Measurements from ENCODE around the gene GBA3. TPM values are rescaled to one million over a fixed set of nuclear protein-coding genes. Genes with fewer than 3 reads are reported as not detected.

The GBA3 gene
- total RNA-seq, 1 donor from 2014 or later, result 0.63 TPM

- H3K4me3 ChIP-seq (ENCODE audit: low read depth, low read length), result no peak overlapping the region
- no peak for TF ChIP-seq CTCF (conservative IDR thresholded peaks at IDR 0.05; ENCODE audit: low read depth, low read length)
- DNase-seq (ENCODE audit: low read depth), result no peak
These were observed 41.1 kb downstream of the GBA3 start for GRCh38 chr4:22733816-22734215.

GRCh38 chr4:22736912-22737311, 44.2 kb downstream of the GBA3 start:
- H3K4me3 ChIP-seq (ENCODE audit: low read depth, low read length), result no peak overlapping the region
- no peak for DNase-seq (ENCODE audit: low read depth)
- TF ChIP-seq CTCF (conservative IDR thresholded peaks at IDR 0.05; ENCODE audit: low read depth, low read length), result no peak

GRCh38 chr4:22739968-22740367, 47.2 kb downstream of the GBA3 start:
- DNase-seq (ENCODE audit: low read depth), result peak; percentile 98
- TF ChIP-seq CTCF (conservative IDR thresholded peaks at IDR 0.05; ENCODE audit: low read depth, low read length), result no peak

GRCh38 chr4:22741744-22742143, 49.0 kb downstream of the GBA3 start:
- H3K4me3 ChIP-seq (ENCODE audit: low read depth, low read length), result no peak overlapping the region
- no peak for TF ChIP-seq CTCF (conservative IDR thresholded peaks at IDR 0.05; ENCODE audit: low read depth, low read length)
- no peak for DNase-seq (ENCODE audit: low read depth)

More at GRCh38 chr4:22739968-22740367, 47.2 kb downstream of the GBA3 start:
- H3K4me3 ChIP-seq (ENCODE audit: low read depth, low read length), result no peak overlapping the region

- DNase-seq (ENCODE audit: low read depth), result no peak
- no peak overlapping the region for H3K4me3 ChIP-seq (ENCODE audit: low read depth, low read length)
- TF ChIP-seq CTCF (conservative IDR thresholded peaks at IDR 0.05; ENCODE audit: low read depth, low read length), result no peak
These were observed 50.6 kb downstream of the GBA3 start for GRCh38 chr4:22743290-22743689.

- no peak for DNase-seq (ENCODE audit: low read depth)
- no peak overlapping the region for H3K4me3 ChIP-seq (ENCODE audit: low read depth, low read length)
- no peak for TF ChIP-seq CTCF (conservative IDR thresholded peaks at IDR 0.05; ENCODE audit: low read depth, low read length)
These were observed 51.8 kb downstream of the GBA3 start for GRCh38 chr4:22744478-22745062.

GRCh38 chr4:22745234-22745633, 52.5 kb downstream of the GBA3 start:
- TF ChIP-seq CTCF (conservative IDR thresholded peaks at IDR 0.05; ENCODE audit: low read depth, low read length), result no peak
- DNase-seq (ENCODE audit: low read depth), result no peak
- no peak overlapping the region for H3K4me3 ChIP-seq (ENCODE audit: low read depth, low read length)

All from epithelial cell of proximal tubule (primary cell).